ENCODE data around the gene NKD1. TPM values are rescaled to one million over a fixed set of nuclear protein-coding genes. Genes with fewer than 3 reads are reported as not detected.

Gene NKD1
- total and polyA plus RNA-seq, 2 of the 8 experiments (the other 6 are each of a cell fraction or from before 2014, with no cell fraction given): 0.70 to 4.5 TPM

- CTCF ChIA-PET (ENCODE audit: partially characterized antibody): no interaction called here
- 84% methylated on average over 6 of the region's 6 CpGs; no CpG with 5 or more reads in 1 of the 2 experiments for WGBS, 2 experiments (ENCODE audit: extremely low coverage in 1 of 2, insufficient coverage in 1 of 2, insufficient read length in 1 of 2, insufficient replicate concordance in 2 of 2, low coverage in 1 of 2, low lambda C conversion rate in 2 of 2, missing lambda C conversion rate in 1 of 2)
Measured at GRCh38 chr16:50526796-50527195, 21.4 kb upstream of the NKD1 start.

More at GRCh38 chr16:50526796-50527195, 21.4 kb upstream of the NKD1 start:
- Histone ChIP-seq H4K5ac (ENCODE audit: insufficient read length, low read depth, low read length) (no peak overlapping the region), H4K20me1 (replicated peaks in 1 of 2; ENCODE audit: control insufficient read depth in 1 of 2, insufficient read depth in 2 of 2, low read length in 2 of 2) (no peaks in the 10 kb centered on the region), H3K18ac (ENCODE audit: extremely low read depth, low read length) (no peak overlapping the region), H3K14ac (ENCODE audit: insufficient read length) (no peak overlapping the region), H2AK5ac (ENCODE audit: low read depth, low read length) (no peak overlapping the region), H3K9me3 (ENCODE audit: insufficient read depth in 2 of 2, low read depth in 1 of 2, low read length in 1 of 2) (peaks cover 10% of the 10 kb centered on the region in 2 experiments; a peak in 3 of 4 replicates), H2AFZ (ENCODE audit: low read length) (no peak overlapping the region), H3K23me2 (ENCODE audit: low read depth, low read length) (no peaks in the 10 kb centered on the region), H3K36me3 (ENCODE audit: control insufficient read depth in 2 of 4, insufficient read depth in 4 of 4, low read length in 3 of 4) (no peaks in the 10 kb centered on the region), H4K91ac (replicated peaks; ENCODE audit: insufficient read length, low read length) (no peak overlapping the region), H3K56ac (replicated peaks; ENCODE audit: insufficient read length, low read depth, low read length) (no peak overlapping the region), H2BK120ac (replicated peaks; ENCODE audit: low read depth, low read length) (no peak overlapping the region), H3K4ac (replicated peaks; ENCODE audit: insufficient read length, low read depth, low read length) (no peak overlapping the region), H3K4me2 (ENCODE audit: insufficient read depth in 1 of 2, low read depth in 2 of 2, low read length in 2 of 2) (no peak overlapping the region), H3K9ac (replicated peaks in 1 of 4; ENCODE audit: extremely low read depth in 1 of 4, low read depth in 3 of 4, low read length in 3 of 4) (no peak overlapping the region), H3K79me1 (ENCODE audit: low read depth, low read length) (no peaks in the 10 kb centered on the region), H3K4me3 (ENCODE audit: extremely low read depth in 1 of 4, insufficient read depth in 2 of 4, low read depth in 3 of 4, low read length in 4 of 4) (no peak overlapping the region), H2BK20ac (ENCODE audit: low read length) (no peak overlapping the region), H2BK12ac (ENCODE audit: low read depth, low read length) (no peak overlapping the region), H3K27ac (ENCODE audit: low read depth, low read length) (no peak overlapping the region), H2BK5ac (ENCODE audit: low read depth, low read length) (no peak overlapping the region), H2BK15ac (ENCODE audit: low read length) (no peak overlapping the region), H3K27me3 (replicated peaks in 1 of 4; ENCODE audit: control insufficient read depth in 3 of 4, extremely low read depth in 1 of 4, insufficient read depth in 3 of 4, low read length in 3 of 4) (no peaks in the 10 kb centered on the region), H3K79me2 (ENCODE audit: control insufficient read depth in 1 of 2, insufficient read depth in 2 of 2, low read length in 2 of 2) (no peaks in the 10 kb centered on the region), H4K8ac (ENCODE audit: extremely low read depth, insufficient read depth, low read length) (no peak overlapping the region), H3K23ac (ENCODE audit: insufficient read length) (no peak overlapping the region), H3K4me1 (replicated peaks in 1 of 4; ENCODE audit: control insufficient read depth in 3 of 4, insufficient read depth in 4 of 4, low read length in 3 of 4) (peaks cover 0 to 2% (median 0%) of the 10 kb centered on the region in 4 experiments; a peak in 1 of 7 replicates)
- TF ChIP-seq TEAD4 (IDR thresholded peaks at IDR 0.05; ENCODE audit: low read depth, low read length): no peak
- no peak for TF ChIP-seq USF2 (IDR thresholded peaks at IDR 0.05; ENCODE audit: low read length)
- no peak for TF ChIP-seq SIN3A (conservative IDR thresholded peaks at IDR 0.05 in 1 of 2, IDR thresholded peaks at IDR 0.05 in 1 of 2; ENCODE audit: low read depth in 1 of 2, low read length in 2 of 2)
- no peak for TF ChIP-seq KDM5A (IDR thresholded peaks at IDR 0.05; ENCODE audit: low read length)
- no peak for TF ChIP-seq CHD1 (IDR thresholded peaks at IDR 0.05; ENCODE audit: low read depth, low read length)
- no peak for TF ChIP-seq SP4 (IDR thresholded peaks at IDR 0.05; ENCODE audit: low read length)
- TF ChIP-seq SP2 (IDR thresholded peaks at IDR 0.05; ENCODE audit: low read length): no peak
- TF ChIP-seq HDAC2 (IDR thresholded peaks at IDR 0.05; ENCODE audit: borderline replicate concordance in 1 of 2, low read depth in 2 of 2, low read length in 2 of 2): no peak
- TF ChIP-seq CBX5 (IDR thresholded peaks at IDR 0.05; ENCODE audit: low read depth, low read length): no peak
- POLR2A ChIA-PET (ENCODE audit: partially characterized antibody): no interaction called here
- peak in 1 of 2 experiments; percentile 4 for DNase-seq (ENCODE audit: low read depth in 1 of 2, low spot score in 2 of 2)
- no peak for FAIRE-seq

Data from H1 (cell line).